Measurements from ENCODE around the gene PAPPA2.
"Not testable (repeated sequence)": the region's sequence is repeated elsewhere in the genome, so short reads cannot be mapped to it uniquely, and the experiment has no call there.

PAPPA2 gene

GRCh38 chr1:176744142-176744541 lies 281.2 kb downstream of the PAPPA2 start:
- DNase-seq: no peak
- Histone ChIP-seq H3K36me3 (no peaks in the 10 kb centered on the region), H3K4me3 (ENCODE audit: low read depth, low read length) (no peak overlapping the region), H3K9me3 (ENCODE audit: severe bottlenecking) (no peaks in the 10 kb centered on the region), H3K27me3 (ENCODE audit: insufficient read depth, low read depth, severe bottlenecking) (no peaks in the 10 kb centered on the region), H3K27ac (no peak overlapping the region)
- TF ChIP-seq CTCF (IDR thresholded peaks at IDR 0.05; ENCODE audit: low read depth, low read length): no peak

- Histone ChIP-seq H3K9me3 (ENCODE audit: severe bottlenecking) (no peaks in the 10 kb centered on the region), H3K27me3 (ENCODE audit: insufficient read depth, low read depth, severe bottlenecking) (no peaks in the 10 kb centered on the region), H3K27ac (no peak overlapping the region), H3K4me3 (ENCODE audit: low read depth, low read length) (no peak overlapping the region), H3K36me3 (no peaks in the 10 kb centered on the region)
- peak; percentile 55 for TF ChIP-seq CTCF (IDR thresholded peaks at IDR 0.05; ENCODE audit: low read depth, low read length)
- DNase-seq: peak; percentile 11
Measured at GRCh38 chr1:176745945-176746344, 283.0 kb downstream of the PAPPA2 start.

- no peaks in the 10 kb centered on the region for H3K36me3 ChIP-seq
- H3K9me3 ChIP-seq (ENCODE audit: severe bottlenecking): peaks cover under 1% of the 10 kb centered on the region
- H3K27ac ChIP-seq: no peak overlapping the region
- no peak for DNase-seq
- H3K27me3 ChIP-seq (ENCODE audit: insufficient read depth, low read depth, severe bottlenecking): no peaks in the 10 kb centered on the region
- no peak for TF ChIP-seq CTCF (IDR thresholded peaks at IDR 0.05; ENCODE audit: low read depth, low read length)
- H3K4me3 ChIP-seq (ENCODE audit: low read depth, low read length): no peak overlapping the region
Measured at GRCh38 chr1:176752505-176752904, 289.5 kb downstream of the PAPPA2 start.

- no peaks in the 10 kb centered on the region for H3K27me3 ChIP-seq (ENCODE audit: insufficient read depth, low read depth, severe bottlenecking)
Measured at GRCh38 chr1:176754676-176755075, 291.7 kb downstream of the PAPPA2 start.

GRCh38 chr1:176756817-176757216 lies 293.8 kb downstream of the PAPPA2 start:
- H3K27ac ChIP-seq; DNase-seq; H3K27me3 ChIP-seq (ENCODE audit: insufficient read depth, low read depth, severe bottlenecking); H3K4me3 ChIP-seq (ENCODE audit: low read depth, low read length); H3K9me3 ChIP-seq (ENCODE audit: severe bottlenecking); H3K36me3 ChIP-seq: not testable (repeated sequence)

More at GRCh38 chr1:176754676-176755075, 291.7 kb downstream of the PAPPA2 start:
- TF ChIP-seq CTCF (IDR thresholded peaks at IDR 0.05; ENCODE audit: low read depth, low read length): no peak
- DNase-seq: no peak
- Histone ChIP-seq H3K27ac (no peak overlapping the region), H3K36me3 (no peaks in the 10 kb centered on the region), H3K9me3 (ENCODE audit: severe bottlenecking) (peaks cover 3% of the 10 kb centered on the region), H3K4me3 (ENCODE audit: low read depth, low read length) (no peak overlapping the region)

- Histone ChIP-seq H3K27me3 (ENCODE audit: insufficient read depth, low read depth, severe bottlenecking) (no peaks in the 10 kb centered on the region), H3K36me3 (no peaks in the 10 kb centered on the region), H3K9me3 (ENCODE audit: severe bottlenecking) (no peaks in the 10 kb centered on the region), H3K4me3 (ENCODE audit: low read depth, low read length) (no peak overlapping the region), H3K27ac (no peak overlapping the region)
- TF ChIP-seq CTCF (IDR thresholded peaks at IDR 0.05; ENCODE audit: low read depth, low read length): peak; percentile 26; the same call in 1 of the 2 replicates
- DNase-seq: no peak
Measured at GRCh38 chr1:176765608-176766007, 302.6 kb downstream of the PAPPA2 start.

All from WERI-Rb-1 (cell line).